ENCODE results near the gene NOTO. TPM values are rescaled to one million over a fixed set of nuclear protein-coding genes. Genes with fewer than 3 reads are reported as not detected.

NOTO gene
- total and polyA plus RNA-seq, 2 of the 8 experiments (the other 6 are each of a cell fraction or from before 2014, with no cell fraction given): 0.33 to 0.54 TPM

GRCh38 chr2:73202156-73203054 lies at the start of gene NOTO (continued):
- TF ChIP-seq TAF1 (IDR thresholded peaks at IDR 0.05; ENCODE audit: low read depth, low read length) (0 out of 2 replicates have a peak, but pooled peaks have one; percentile 13), BACH1 (IDR thresholded peaks at IDR 0.05; ENCODE audit: low read length) (no peak), SIX5 (IDR thresholded peaks at IDR 0.05; ENCODE audit: low read depth, low read length) (no peak), PHF8 (conservative IDR thresholded peaks at IDR 0.05; ENCODE audit: low read depth, low read length) (0 out of 2 replicates have a peak, but pooled peaks have one; percentile 16), KDM4A (IDR thresholded peaks at IDR 0.05; ENCODE audit: low read depth, low read length, severe bottlenecking) (peak; percentile 96), RBBP5 (IDR thresholded peaks at IDR 0.05; ENCODE audit: borderline replicate concordance, low read depth, low read length) (peak; percentile 54; the same call in 1 of the 2 replicates), CREB1 (IDR thresholded peaks at IDR 0.05) (peak; percentile 34; the same call in 1 of the 2 replicates), SRF (IDR thresholded peaks at IDR 0.05; ENCODE audit: low read depth, low read length) (no peak), NANOG (IDR thresholded peaks at IDR 0.05; ENCODE audit: insufficient read depth, low read depth, low read length, poor library complexity, severe bottlenecking) (no peak), SUZ12 (IDR thresholded peaks at IDR 0.05; ENCODE audit: low read length) (0 out of 2 replicates have a peak, but pooled peaks have one; percentile 89), EZH2 (IDR thresholded peaks at IDR 0.05; ENCODE audit: low read depth, low read length, severe bottlenecking) (peak; percentile 89), SP4 (IDR thresholded peaks at IDR 0.05; ENCODE audit: low read length) (no peak), RAD21 (IDR thresholded peaks at IDR 0.05 in 1 of 2, conservative IDR thresholded peaks at IDR 0.05 in 1 of 2; ENCODE audit: low read depth in 2 of 2, low read length in 2 of 2) (no peak), SAP30 (IDR thresholded peaks at IDR 0.05; ENCODE audit: insufficient read depth, insufficient replicate concordance, low read length) (no peak)

Measured in H1 (cell line).